ENCODE results near the gene SORCS2.

DNA sequence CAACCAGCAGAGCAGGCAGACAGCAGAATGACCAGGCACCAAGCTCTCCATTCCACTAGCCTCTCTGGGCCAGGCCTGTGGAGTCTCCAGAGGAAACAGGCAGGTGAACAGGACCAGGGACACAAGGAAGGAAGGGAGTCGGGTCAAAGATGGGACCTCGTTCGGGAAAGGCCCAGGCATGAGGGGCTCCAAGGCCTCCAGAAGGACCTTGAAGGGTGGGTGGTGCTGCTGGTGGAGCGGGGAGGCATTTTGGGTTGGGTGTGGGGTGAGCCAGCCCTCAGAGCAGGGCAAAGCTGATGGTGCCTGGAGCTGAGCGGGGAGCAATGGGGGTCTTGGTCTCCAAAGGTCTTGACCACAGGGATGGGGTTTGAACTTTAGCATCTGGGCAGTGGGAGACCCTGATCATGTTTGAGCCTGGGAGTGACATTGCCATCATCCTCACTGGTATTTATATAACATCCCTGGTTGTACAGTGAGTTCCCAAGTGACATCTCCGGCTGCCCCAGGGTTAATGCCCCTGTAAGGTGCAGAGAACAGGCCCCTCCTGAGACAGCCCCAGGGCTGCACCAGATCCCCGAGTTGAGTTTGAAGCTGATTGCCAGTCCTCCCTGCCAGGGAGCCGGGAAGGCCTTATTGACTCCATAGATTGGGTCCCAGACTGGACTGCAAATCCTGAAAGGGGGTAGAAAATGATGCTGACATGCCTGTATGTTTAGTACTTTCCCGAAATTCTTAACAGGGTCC is 189.7 kb downstream of the SORCS2 start:
- TF ChIP-seq, protein P1, sequence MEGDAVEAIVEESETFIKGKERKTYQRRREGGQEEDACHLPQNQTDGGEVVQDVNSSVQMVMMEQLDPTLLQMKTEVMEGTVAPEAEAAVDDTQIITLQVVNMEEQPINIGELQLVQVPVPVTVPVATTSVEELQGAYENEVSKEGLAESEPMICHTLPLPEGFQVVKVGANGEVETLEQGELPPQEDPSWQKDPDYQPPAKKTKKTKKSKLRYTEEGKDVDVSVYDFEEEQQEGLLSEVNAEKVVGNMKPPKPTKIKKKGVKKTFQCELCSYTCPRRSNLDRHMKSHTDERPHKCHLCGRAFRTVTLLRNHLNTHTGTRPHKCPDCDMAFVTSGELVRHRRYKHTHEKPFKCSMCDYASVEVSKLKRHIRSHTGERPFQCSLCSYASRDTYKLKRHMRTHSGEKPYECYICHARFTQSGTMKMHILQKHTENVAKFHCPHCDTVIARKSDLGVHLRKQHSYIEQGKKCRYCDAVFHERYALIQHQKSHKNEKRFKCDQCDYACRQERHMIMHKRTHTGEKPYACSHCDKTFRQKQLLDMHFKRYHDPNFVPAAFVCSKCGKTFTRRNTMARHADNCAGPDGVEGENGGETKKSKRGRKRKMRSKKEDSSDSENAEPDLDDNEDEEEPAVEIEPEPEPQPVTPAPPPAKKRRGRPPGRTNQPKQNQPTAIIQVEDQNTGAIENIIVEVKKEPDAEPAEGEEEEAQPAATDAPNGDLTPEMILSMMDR (conservative IDR thresholded peaks at IDR 0.05; ENCODE audit: low read depth, low read length): no peak
- no peak for TF ChIP-seq EZH2 (IDR thresholded peaks at IDR 0.05; ENCODE audit: borderline replicate concordance, low read depth, low read length, poor library complexity, severe bottlenecking)

Data from A673 (cell line).